ENCODE measurements around the gene THADA.

THADA gene

GRCh38 chr2:43186321-43186678 lies 409.5 kb downstream of the THADA start:
- TF ChIP-seq CTCF (conservative IDR thresholded peaks at IDR 0.05; ENCODE audit: low read depth, low read length), result no peak
- DNase-seq (ENCODE audit: low read depth), result no peak
- H3K4me3 ChIP-seq (ENCODE audit: low read length), result no peak overlapping the region

GRCh38 chr2:43185146-43185545 lies 410.7 kb downstream of the THADA start:
- no peak for TF ChIP-seq CTCF (conservative IDR thresholded peaks at IDR 0.05; ENCODE audit: low read depth, low read length)
- no peak overlapping the region for H3K4me3 ChIP-seq (ENCODE audit: low read length)
- DNase-seq (ENCODE audit: low read depth), result no peak

- no peak for TF ChIP-seq CTCF (conservative IDR thresholded peaks at IDR 0.05; ENCODE audit: low read depth, low read length)
- DNase-seq (ENCODE audit: low read depth), result no peak
- no peak overlapping the region for H3K4me3 ChIP-seq (ENCODE audit: low read length)
Measured at GRCh38 chr2:43184339-43184895, 411.4 kb downstream of the THADA start.

- DNase-seq (ENCODE audit: low read depth), result no peak
- no peak overlapping the region for H3K4me3 ChIP-seq (ENCODE audit: low read length)
- TF ChIP-seq CTCF (conservative IDR thresholded peaks at IDR 0.05; ENCODE audit: low read depth, low read length), result no peak
Measured at GRCh38 chr2:43183743-43184142, 412.1 kb downstream of the THADA start.

- no peak for TF ChIP-seq CTCF (conservative IDR thresholded peaks at IDR 0.05; ENCODE audit: low read depth, low read length)
- DNase-seq (ENCODE audit: low read depth), result no peak
- no peak overlapping the region for H3K4me3 ChIP-seq (ENCODE audit: low read length)
Measured at GRCh38 chr2:43180897-43181296, 414.9 kb downstream of the THADA start.

All from retinal pigment epithelial cell (primary cell).